ENCODE results near the gene WBP4. TPM values are rescaled to one million over a fixed set of nuclear protein-coding genes. Genes with fewer than 3 reads are reported as not detected.

WBP4 gene
- polyA plus RNA-seq, 3 donors: 2.8 to 3.8 (median 3.7) TPM

DNA sequence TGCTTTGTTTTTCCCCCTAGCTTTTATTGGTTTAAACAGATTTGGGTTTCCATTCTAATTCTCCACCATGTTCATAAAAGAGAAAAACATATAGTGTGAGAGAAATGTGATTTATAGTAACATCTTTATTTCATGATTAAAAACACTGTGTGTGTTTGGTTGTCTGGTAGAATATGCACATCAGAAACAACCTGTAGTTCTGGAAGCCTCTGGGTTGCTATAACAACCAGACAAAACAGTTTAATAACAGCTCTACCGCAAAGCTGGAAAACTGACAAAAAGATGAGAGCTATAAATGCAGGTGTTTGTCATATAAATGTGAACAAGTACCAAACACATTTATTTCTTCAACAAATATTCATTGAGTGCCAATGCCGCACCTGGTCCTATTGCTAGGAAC, 61.5 kb downstream of the WBP4 start:
- H3K79me2 ChIP-seq (ENCODE audit: insufficient read depth, low read length): no peaks in the 10 kb centered on the region
- Mint-ChIP-seq H3K9me3 (peaks cover 0 to 6% (median 2%) of the 10 kb centered on the region in 7 donors), H3K4me3 (no peak overlapping the region), H3K27me3 (ENCODE audit: low read depth in 3 of 3) (peaks cover 0 to 2% (median 0%) of the 10 kb centered on the region in 3 donors), H3K36me3 (peaks cover 6 to 8% of the 10 kb centered on the region in 2 donors), H3K4me1 (peaks cover 3% of the 10 kb centered on the region), H3K27ac (no peak overlapping the region)
- no peak overlapping the region for H3K4me2 ChIP-seq (replicated peaks; ENCODE audit: extremely low read depth, low read length, poor library complexity, severe bottlenecking)
- H3K9me3 ChIP-seq (replicated peaks in 1 of 2; ENCODE audit: control insufficient read depth in 1 of 2, insufficient read depth in 1 of 2, low read length in 2 of 2): peaks cover 0 to 4% of the 10 kb centered on the region in 2 donors
- no peak overlapping the region for H3K9ac ChIP-seq (ENCODE audit: insufficient read depth, low read length, poor library complexity, severe bottlenecking)
- H4K20me1 ChIP-seq (ENCODE audit: insufficient read depth, low read length): no peaks in the 10 kb centered on the region
- no peaks in the 10 kb centered on the region for H3K4me1 ChIP-seq (ENCODE audit: control insufficient read depth in 1 of 2, insufficient read depth in 2 of 2, low read length in 2 of 2)
- H3K36me3 ChIP-seq (replicated peaks in 1 of 2; ENCODE audit: control insufficient read depth in 1 of 2, insufficient read depth in 2 of 2, low read length in 2 of 2): no peaks in the 10 kb centered on the region
- no peak overlapping the region for H2AFZ ChIP-seq (ENCODE audit: insufficient read depth, low read depth, low read length, poor library complexity, severe bottlenecking)
- H3K4me3 ChIP-seq (replicated peaks in 1 of 3; ENCODE audit: low read depth in 2 of 3, low read length in 3 of 3): no peak overlapping the region
- TF ChIP-seq, protein P1, sequence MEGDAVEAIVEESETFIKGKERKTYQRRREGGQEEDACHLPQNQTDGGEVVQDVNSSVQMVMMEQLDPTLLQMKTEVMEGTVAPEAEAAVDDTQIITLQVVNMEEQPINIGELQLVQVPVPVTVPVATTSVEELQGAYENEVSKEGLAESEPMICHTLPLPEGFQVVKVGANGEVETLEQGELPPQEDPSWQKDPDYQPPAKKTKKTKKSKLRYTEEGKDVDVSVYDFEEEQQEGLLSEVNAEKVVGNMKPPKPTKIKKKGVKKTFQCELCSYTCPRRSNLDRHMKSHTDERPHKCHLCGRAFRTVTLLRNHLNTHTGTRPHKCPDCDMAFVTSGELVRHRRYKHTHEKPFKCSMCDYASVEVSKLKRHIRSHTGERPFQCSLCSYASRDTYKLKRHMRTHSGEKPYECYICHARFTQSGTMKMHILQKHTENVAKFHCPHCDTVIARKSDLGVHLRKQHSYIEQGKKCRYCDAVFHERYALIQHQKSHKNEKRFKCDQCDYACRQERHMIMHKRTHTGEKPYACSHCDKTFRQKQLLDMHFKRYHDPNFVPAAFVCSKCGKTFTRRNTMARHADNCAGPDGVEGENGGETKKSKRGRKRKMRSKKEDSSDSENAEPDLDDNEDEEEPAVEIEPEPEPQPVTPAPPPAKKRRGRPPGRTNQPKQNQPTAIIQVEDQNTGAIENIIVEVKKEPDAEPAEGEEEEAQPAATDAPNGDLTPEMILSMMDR (IDR thresholded peaks at IDR 0.05): no peak
- intact Hi-C loops (cut with micrococcal nuclease): no loop called here
- H3K27ac ChIP-seq (ENCODE audit: low read depth in 1 of 2, low read length in 2 of 2): no peak overlapping the region
- DNase-seq: no peak
- WGBS (ENCODE audit: insufficient coverage): 100% methylated on average over 1 of the region's 2 CpGs
- H3K27me3 ChIP-seq (ENCODE audit: control insufficient read depth in 2 of 2, insufficient read depth in 2 of 2, low read length in 2 of 2): no peaks in the 10 kb centered on the region

DNA sequence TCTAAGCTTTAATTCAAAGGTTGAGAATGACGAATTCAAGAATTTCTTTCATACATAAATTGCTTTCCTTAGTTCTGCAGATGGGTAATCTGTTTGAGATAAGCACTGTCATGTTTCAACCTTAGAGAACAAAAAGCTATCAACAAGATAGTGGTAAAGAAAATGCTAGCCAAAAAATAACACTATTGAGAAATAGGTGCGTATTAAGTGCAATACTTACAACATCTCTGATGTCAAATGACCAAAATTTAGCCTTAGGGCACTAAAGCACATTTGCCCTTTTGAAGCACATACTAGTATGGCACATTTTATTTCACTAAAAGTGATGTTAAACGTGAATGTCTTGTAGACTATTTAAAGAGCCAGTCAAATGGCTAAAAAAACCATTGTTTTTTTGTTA, 66.4 kb downstream of the WBP4 start:
- H3K9me3 Mint-ChIP-seq: peaks cover 0 to 10% (median 2%) of the 10 kb centered on the region in 7 donors
- H3K36me3 ChIP-seq (replicated peaks in 1 of 2; ENCODE audit: control insufficient read depth in 1 of 2, insufficient read depth in 2 of 2, low read length in 2 of 2): no peaks in the 10 kb centered on the region
- H3K27ac Mint-ChIP-seq: no peak overlapping the region
- intact Hi-C loops (cut with micrococcal nuclease): no loop called here
- H3K4me3 ChIP-seq (replicated peaks in 1 of 3; ENCODE audit: low read depth in 2 of 3, low read length in 3 of 3): no peak overlapping the region
- H3K79me2 ChIP-seq (ENCODE audit: insufficient read depth, low read length): peaks cover 25% of the 10 kb centered on the region
- peaks cover 0 to 2% (median 0%) of the 10 kb centered on the region in 3 donors for H3K27me3 Mint-ChIP-seq (ENCODE audit: low read depth in 3 of 3)
- H3K4me1 ChIP-seq (ENCODE audit: control insufficient read depth in 1 of 2, insufficient read depth in 2 of 2, low read length in 2 of 2): peaks cover 7 to 22% of the 10 kb centered on the region in 2 donors
- 60% methylated on average over 1 of the region's 3 CpGs for WGBS (ENCODE audit: insufficient coverage)
- no peak overlapping the region for H3K4me3 Mint-ChIP-seq
- TF ChIP-seq, protein P1 (IDR thresholded peaks at IDR 0.05): no peak
- H3K4me1 Mint-ChIP-seq: peaks cover 27% of the 10 kb centered on the region
- no peaks in the 10 kb centered on the region for H3K27me3 ChIP-seq (ENCODE audit: control insufficient read depth in 2 of 2, insufficient read depth in 2 of 2, low read length in 2 of 2)
- no peak overlapping the region for H3K27ac ChIP-seq (ENCODE audit: low read depth in 1 of 2, low read length in 2 of 2)
- H3K9ac ChIP-seq (ENCODE audit: insufficient read depth, low read length, poor library complexity, severe bottlenecking): no peak overlapping the region
- H4K20me1 ChIP-seq (ENCODE audit: insufficient read depth, low read length): no peaks in the 10 kb centered on the region
- H2AFZ ChIP-seq (ENCODE audit: insufficient read depth, low read depth, low read length, poor library complexity, severe bottlenecking): no peak overlapping the region
- peaks cover 0 to 4% of the 10 kb centered on the region in 2 donors for H3K9me3 ChIP-seq (replicated peaks in 1 of 2; ENCODE audit: control insufficient read depth in 1 of 2, insufficient read depth in 1 of 2, low read length in 2 of 2)
- no peak for DNase-seq
- H3K4me2 ChIP-seq (replicated peaks; ENCODE audit: extremely low read depth, low read length, poor library complexity, severe bottlenecking): no peak overlapping the region
- H3K36me3 Mint-ChIP-seq: peaks cover 10 to 11% of the 10 kb centered on the region in 2 donors
